PC-3 (cell line): Measurements from ENCODE around the gene SMAD3.

ENCODE experiments used
- EZH2 ChIP-seq: fragments of 300-600 bp; sonication (generic); IDR thresholded peaks from one replicate; pipeline ENCODE4 v1.6.1; 2017; ENCODE audit warnings: antibody characterized with exemption, mild to moderate bottlenecking, low read length; ENCODE audit not compliant: unreplicated experiment
- EZH2phosphoT487 ChIP-seq: fragments of 300-600 bp; sonication (generic); IDR thresholded peaks from 2 replicates; pipeline ENCODE4 v1.6.1; 2018; ENCODE audit warnings: mild to moderate bottlenecking, antibody characterized with exemption, low read length, borderline replicate concordance
- TF ChIP-seq, protein P1 (sequence below): fragments of 300-600 bp; sonication (generic); conservative IDR thresholded peaks from 2 replicates; pipeline ENCODE4 v1.5.1; 2017; ENCODE audit warnings: antibody characterized with exemption, low read depth, mild to moderate bottlenecking, low read length

- TF ChIP-seq EZH2phosphoT487 (no peak), EZH2 (no peak)
- TF ChIP-seq, protein P1, sequence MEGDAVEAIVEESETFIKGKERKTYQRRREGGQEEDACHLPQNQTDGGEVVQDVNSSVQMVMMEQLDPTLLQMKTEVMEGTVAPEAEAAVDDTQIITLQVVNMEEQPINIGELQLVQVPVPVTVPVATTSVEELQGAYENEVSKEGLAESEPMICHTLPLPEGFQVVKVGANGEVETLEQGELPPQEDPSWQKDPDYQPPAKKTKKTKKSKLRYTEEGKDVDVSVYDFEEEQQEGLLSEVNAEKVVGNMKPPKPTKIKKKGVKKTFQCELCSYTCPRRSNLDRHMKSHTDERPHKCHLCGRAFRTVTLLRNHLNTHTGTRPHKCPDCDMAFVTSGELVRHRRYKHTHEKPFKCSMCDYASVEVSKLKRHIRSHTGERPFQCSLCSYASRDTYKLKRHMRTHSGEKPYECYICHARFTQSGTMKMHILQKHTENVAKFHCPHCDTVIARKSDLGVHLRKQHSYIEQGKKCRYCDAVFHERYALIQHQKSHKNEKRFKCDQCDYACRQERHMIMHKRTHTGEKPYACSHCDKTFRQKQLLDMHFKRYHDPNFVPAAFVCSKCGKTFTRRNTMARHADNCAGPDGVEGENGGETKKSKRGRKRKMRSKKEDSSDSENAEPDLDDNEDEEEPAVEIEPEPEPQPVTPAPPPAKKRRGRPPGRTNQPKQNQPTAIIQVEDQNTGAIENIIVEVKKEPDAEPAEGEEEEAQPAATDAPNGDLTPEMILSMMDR = no peak
Measured at GRCh38 chr15:67103432-67103831, 38.0 kb downstream of the SMAD3 start.
